KBM-7 (cell line): ENCODE data around the gene ACSF2.
"Not testable (repeated sequence)": the region's sequence is repeated elsewhere in the genome, so short reads cannot be mapped to it uniquely, and the experiment has no call there.

ENCODE experiments used
- DNase-seq: peaks from one replicate; pipeline ENCODE4 v3.0.0-alpha.2; 2015
- in situ Hi-C: fragments of 300-500 bp; cut with MboI; formaldehyde crosslinking; loops from 2 replicates; pipeline ENCODE4 v1.14.3; 2020; ENCODE audit warnings: low sequenced_read_pairs, low pct_unique_long_range_greater_than_20kb, mixed read lengths

ACSF2 gene, protein sequence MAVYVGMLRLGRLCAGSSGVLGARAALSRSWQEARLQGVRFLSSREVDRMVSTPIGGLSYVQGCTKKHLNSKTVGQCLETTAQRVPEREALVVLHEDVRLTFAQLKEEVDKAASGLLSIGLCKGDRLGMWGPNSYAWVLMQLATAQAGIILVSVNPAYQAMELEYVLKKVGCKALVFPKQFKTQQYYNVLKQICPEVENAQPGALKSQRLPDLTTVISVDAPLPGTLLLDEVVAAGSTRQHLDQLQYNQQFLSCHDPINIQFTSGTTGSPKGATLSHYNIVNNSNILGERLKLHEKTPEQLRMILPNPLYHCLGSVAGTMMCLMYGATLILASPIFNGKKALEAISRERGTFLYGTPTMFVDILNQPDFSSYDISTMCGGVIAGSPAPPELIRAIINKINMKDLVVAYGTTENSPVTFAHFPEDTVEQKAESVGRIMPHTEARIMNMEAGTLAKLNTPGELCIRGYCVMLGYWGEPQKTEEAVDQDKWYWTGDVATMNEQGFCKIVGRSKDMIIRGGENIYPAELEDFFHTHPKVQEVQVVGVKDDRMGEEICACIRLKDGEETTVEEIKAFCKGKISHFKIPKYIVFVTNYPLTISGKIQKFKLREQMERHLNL

DNA sequence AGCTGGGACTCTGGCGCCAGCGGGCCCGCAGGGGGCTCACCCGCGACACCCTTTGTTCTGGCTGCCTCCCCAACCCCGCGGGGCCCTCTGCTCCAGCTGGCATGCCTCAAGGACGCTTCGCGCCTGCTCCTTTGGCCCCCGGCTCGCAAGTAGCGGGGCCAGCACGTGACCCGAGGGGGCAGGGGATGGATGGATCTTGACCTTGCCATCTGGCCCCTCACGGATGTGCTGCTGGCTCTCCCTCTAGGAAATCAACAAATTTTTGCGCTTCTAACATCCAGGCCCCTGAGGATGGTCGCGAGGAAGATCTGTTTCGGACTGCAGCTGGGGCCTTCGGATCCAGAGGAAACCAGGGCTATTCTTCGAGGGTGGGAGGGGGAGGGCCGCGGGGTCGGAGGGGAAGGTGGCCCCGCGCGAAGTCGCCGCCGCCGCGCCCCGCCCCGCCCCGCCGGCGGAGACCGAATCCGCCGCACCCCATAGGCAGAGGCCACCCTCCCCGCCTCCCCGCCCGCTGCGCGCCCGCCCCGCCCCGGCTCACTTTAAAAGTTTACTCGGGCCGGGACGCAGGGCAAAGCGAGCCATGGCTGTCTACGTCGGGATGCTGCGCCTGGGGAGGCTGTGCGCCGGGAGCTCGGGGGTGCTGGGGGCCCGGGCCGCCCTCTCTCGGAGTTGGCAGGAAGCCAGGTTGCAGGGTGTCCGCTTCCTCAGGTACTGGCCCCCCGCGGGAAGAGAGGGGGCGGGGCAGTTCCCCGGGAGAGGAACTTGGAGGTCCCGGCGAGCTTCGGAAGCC lies at the start of gene ACSF2:
TSS of gene ACSF2 (plus strand) at position 537 of the 790 bp plus-strand sequence. CDS start at position 581, 44 bp downstream.
- peak; percentile 57 for DNase-seq
- in situ Hi-C loops = no loop called here

- in situ Hi-C loops = no loop called here
- DNase-seq = no peak
These were observed 46.5 kb upstream of the ACSF2 start for GRCh38 chr17:50379351-50380132.

GRCh38 chr17:50380369-50381259 lies 45.4 kb upstream of the ACSF2 start:
- DNase-seq = no peak
- in situ Hi-C loops = no loop called here

DNA sequence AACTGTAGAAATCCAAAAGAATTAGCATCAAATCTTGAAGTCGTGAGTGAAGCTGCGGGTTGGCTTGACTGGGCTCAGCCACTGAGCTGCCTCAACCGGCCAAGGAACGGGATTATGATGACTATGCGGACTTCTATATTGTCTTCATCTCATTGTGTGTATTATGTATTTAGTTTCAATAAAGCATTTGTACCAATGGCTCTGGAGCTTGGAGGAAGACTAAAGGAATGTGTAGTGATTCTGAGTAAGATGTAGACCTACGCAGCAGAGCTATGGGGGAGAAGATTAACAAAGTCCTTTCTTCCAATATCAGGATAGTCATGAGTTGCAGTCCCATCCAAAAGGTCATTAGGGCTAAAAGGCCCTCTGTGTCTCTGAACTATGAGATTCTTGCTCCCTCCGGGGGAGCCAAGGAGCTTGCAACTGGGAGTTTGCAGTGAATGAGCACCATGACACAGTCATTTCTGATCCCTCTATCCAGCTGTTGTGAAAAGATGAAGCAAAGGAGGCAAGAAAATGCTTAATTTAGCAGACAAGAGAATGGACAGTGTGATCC lies 44.7 kb upstream of the ACSF2 start:
- in situ Hi-C loops = no loop called here
- DNase-seq = no peak

DNA sequence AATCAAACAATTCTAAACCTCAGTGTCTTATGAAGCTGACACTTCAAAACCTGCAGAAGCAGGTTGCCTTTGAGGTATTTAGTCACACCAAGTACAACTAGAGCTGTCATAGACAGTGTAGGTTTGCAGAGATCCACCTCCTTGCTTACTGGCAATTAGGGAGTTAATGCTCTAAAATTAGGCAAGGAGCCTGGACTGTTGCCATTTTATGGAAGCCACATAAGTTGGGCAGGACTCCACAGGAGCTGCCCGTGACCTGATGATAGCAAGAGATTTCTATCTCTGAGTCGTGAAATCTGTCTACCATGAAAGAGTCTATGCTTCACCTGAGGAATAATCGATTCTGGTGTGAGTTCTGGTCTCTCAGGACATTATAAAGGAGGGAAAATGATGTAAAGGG lies 44.1 kb upstream of the ACSF2 start:
- DNase-seq = no peak
- in situ Hi-C loops = no loop called here

- no peak for DNase-seq
- in situ Hi-C loops = no loop called here
These were observed 43.1 kb upstream of the ACSF2 start for GRCh38 chr17:50382931-50383330.

- in situ Hi-C loops = no loop called here
- DNase-seq = no peak
These were observed 39.5 kb upstream of the ACSF2 start for GRCh38 chr17:50386510-50386909.

DNA sequence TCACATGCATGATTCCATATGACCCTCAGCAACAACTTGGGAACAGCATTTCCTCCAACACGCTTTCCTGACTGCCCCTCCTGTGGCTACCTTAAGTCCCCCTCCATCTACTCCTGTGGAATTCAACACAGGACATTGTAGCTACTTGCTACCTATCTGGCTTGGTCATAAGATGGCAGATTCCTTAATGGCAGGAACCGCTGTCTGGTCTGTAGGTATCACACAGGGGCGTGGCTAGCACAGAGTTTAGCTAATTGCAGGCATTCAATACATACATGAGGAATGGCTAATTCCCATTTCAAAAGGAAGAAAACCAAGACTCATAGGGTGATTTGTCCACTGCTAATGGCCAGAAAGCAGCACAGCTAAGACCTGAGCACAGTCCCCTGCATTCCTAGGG lies 37.3 kb upstream of the ACSF2 start:
- no peak for DNase-seq
- in situ Hi-C loops = no loop called here

- no peak for DNase-seq
- in situ Hi-C loops = no loop called here
These were observed 36.5 kb upstream of the ACSF2 start for GRCh38 chr17:50389534-50389933.

DNA sequence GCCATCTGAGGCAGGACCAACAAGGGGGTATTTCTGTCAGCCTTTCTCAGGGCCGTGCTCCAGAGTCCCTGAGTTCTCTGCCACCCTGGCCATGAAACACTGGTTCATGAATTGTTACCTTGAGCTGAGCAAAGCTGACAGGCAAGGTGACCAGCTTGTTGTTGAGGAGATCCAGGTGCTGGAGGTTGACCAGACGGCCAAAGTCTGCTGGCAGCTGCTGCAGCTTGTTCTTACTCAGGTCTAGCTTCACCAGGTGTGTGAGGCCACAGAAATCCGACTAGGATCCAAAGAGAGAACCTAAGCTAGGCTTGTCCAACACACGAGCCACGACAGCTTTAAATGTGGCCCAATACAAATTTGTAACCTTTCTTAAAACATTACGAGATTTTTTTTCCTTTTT lies 33.4 kb upstream of the ACSF2 start:
- in situ Hi-C loops = no loop called here
- no peak for DNase-seq

DNA sequence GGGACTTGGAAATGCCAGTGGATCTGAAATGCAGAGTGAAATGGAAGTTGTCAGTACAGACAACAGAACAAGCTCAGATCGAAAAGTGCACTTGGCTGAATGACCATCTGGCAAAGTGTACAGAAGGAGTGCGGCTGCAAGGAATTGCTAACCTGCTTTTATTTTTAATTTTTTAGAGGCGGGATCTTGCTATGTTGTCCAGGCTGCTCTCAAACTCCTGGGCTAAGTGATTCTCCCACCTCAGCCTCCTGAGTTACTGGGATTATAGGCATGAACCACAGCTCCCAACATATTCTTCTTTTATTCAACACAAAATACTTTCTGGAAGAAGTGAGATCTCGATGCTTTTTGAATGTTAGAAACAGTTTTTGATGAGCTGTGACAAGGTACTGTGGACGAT lies 32.3 kb upstream of the ACSF2 start:
- no peak for DNase-seq
- in situ Hi-C loops = no loop called here

DNA sequence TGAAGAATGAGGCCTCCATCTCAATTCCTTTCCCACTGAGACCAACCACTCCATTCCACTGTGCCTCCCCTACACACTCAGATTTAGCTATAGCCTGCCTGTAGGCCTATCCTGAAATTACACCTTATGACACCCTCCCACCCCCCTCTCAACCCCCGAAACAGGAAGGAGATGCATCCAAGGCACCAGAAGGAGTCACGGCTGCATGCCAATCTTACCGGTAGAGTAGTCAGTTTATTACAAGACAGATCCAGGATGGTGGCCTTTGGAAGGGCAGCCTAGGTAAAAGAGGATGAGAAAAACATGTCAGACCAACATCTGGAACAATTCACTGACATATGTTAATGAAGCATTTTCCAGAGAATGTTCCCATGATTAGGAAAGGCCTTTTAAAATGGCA lies 31.3 kb upstream of the ACSF2 start:
- in situ Hi-C loops = no loop called here
- DNase-seq = no peak

DNA sequence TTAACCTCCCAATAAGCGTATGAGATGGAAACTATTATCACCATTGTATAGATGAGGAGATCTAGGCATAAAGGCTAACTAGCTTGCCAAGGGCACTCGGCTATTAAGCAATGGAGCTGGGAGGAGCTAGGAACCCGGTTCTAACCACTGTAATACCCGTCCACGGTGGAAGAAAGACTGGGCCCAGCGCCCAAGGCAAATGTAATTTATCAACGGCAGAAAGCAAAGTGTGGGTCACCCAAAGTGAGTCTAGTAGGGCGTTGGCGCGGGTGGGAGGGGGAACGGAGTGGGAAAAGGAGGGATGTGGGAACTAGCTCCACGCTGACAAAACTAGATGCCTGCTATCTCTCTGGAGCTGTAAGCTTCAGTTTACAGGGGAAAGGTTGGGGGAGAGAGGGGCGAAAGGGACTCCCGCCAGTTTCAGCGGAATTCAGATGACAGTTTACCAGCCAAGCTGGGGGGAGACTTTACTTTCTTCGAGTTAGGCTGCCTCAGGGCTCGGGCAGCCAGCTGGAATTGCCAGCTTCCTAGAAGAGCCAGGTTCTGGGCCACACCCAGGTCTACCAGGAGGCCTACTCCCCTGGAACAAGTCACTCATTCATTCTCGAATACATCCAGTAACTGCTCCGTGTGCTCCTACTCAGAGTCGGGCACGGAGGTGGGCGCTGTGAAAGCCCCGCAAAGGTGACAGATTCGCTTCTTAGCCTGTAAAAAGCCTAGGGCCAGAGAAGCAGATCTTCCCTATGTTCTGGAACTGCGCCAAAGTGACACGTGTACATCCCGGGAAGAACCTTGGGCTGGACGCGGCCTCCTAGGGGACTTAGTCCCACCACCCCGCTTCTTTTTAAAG lies 29.5 kb upstream of the ACSF2 start:
- in situ Hi-C loops = no loop called here
- peak; percentile 43 for DNase-seq

DNA sequence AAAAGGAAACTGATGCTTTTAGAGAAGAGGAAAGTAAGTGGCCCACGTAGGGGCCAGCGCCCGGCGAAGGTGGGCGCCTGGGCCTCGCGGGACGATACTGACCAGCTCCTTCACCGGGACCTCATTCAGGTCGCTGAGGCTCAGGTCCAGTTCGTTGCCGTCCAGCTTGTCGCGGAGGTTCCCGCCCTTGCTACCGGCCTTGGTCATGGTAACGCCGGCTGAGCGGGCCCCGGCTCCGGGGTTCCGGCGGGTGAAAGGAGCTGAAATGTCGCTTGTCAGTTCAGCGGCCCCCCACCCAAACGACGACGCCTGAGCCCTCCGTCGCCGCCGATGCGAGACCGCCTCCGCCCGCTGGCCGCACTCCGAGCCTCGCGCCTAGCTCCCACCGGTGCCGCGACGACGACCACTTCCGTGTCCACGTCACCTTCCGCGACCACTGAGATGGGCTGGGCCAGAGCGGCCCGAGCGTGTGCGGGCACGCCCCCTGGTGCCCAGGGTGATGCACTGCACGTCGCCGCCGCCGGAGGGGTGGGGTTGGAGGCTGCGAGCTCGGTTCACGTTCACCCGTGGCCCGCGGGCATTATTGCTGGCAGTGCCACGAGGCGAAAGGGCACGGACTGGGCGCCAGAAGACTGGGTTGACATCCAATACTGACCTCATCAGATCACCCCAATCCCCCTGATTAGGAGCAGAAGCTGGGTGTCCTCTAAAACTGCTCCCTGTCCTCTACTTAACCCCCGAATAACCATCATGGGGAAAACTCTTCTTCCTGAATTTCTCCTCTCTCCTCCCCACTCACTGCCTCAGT lies 28.7 kb upstream of the ACSF2 start, which contains the start of gene LRRC59:
TSS of gene LRRC59 (minus strand) at position 413 of the 808 bp plus-strand sequence. CDS start at position 207, 206 bp downstream.
- DNase-seq = peak; percentile 92
- in situ Hi-C loops = no loop called here

GRCh38 chr17:50397919-50398285 lies 28.1 kb upstream of the ACSF2 start:
- DNase-seq = no peak
- in situ Hi-C loops = no loop called here

DNA sequence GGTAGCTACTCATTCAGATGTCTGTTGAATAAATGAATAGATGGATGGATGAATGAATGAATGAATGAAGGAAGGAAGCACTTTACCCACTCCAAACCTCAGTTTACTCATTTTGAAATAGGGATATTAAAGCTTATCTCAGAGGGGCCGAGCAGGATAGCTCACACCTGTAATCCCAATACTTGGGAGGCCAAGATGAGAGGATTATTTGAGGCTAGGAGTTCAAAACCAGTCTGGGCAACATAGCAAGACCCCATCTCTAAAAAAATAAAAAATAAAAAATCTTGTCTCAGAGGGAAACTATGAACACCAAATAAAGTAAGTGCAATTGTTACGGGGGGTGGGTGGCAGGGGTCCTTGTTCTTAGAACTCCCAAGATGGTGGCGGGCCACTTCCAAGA lies 27.3 kb upstream of the ACSF2 start:
- in situ Hi-C loops, DNase-seq: not testable (repeated sequence)
